GM11168 (cell line): ENCODE measurements around the gene GCHFR.

Experiments used
- in situ Hi-C: fragments of 300-500 bp; cut with MboI; formaldehyde crosslinking; loops from one replicate; pipeline ENCODE4 v1.12.0; 2022; ENCODE audit warnings: low sequenced_read_pairs; ENCODE audit not compliant: unreplicated experiment

GCHFR gene

GRCh38 chr15:40773496-40773895 lies 9.6 kb downstream of the GCHFR start:
- in situ Hi-C loops, result loop anchor here (25.0 kb wide), 1 partner anchor 436 kb away; the partner anchor contains the start of gene CCDC9B

- in situ Hi-C loops, result loop anchor here (25.0 kb wide), 1 partner anchor 437 kb away; the partner anchor contains the start of gene CCDC9B
Observed at GRCh38 chr15:40773902-40774301, 10.0 kb downstream of the GCHFR start.

GRCh38 chr15:40775007-40775406 lies 11.1 kb downstream of the GCHFR start:
- in situ Hi-C loops, result no loop called here

- in situ Hi-C loops, result no loop called here
Observed at GRCh38 chr15:40775740-40776536, 12.1 kb downstream of the GCHFR start.

- in situ Hi-C loops, result no loop called here
Observed at GRCh38 chr15:40776537-40777141, 12.8 kb downstream of the GCHFR start.

GRCh38 chr15:40782609-40783227 lies 18.9 kb downstream of the GCHFR start:
- in situ Hi-C loops, result no loop called here

- in situ Hi-C loops, result loop anchor here (5.0 kb wide), 1 partner anchor 83 kb away; no protein-coding TSS in a partner anchor
Observed at GRCh38 chr15:40785164-40785563, 21.3 kb downstream of the GCHFR start.

GRCh38 chr15:40785814-40786213 lies 21.9 kb downstream of the GCHFR start:
- in situ Hi-C loops, result loop anchor here (5.0 kb wide), 1 partner anchor 84 kb away; no protein-coding TSS in a partner anchor

GRCh38 chr15:40787344-40787841 lies 23.5 kb downstream of the GCHFR start:
- in situ Hi-C loops, result loop anchor here (5.0 kb wide), 1 partner anchor 85 kb away; no protein-coding TSS in a partner anchor

- in situ Hi-C loops, result loop anchor here (5.0 kb wide), 1 partner anchor 86 kb away; no protein-coding TSS in a partner anchor
Observed at GRCh38 chr15:40787991-40788390, 24.1 kb downstream of the GCHFR start.

GRCh38 chr15:40789119-40789518 lies 25.3 kb downstream of the GCHFR start:
- in situ Hi-C loops, result loop anchor here (5.0 kb wide), 1 partner anchor 87 kb away; no protein-coding TSS in a partner anchor

GRCh38 chr15:40789999-40790398 lies 26.1 kb downstream of the GCHFR start:
- in situ Hi-C loops, result loop anchor here (5.0 kb wide), 1 partner anchor 88 kb away; no protein-coding TSS in a partner anchor

- in situ Hi-C loops, result no loop called here
Observed at GRCh38 chr15:40790718-40791117, 26.9 kb downstream of the GCHFR start.

- in situ Hi-C loops, result no loop called here
Observed at GRCh38 chr15:40792394-40792793, 28.5 kb downstream of the GCHFR start.

- in situ Hi-C loops, result no loop called here
Observed at GRCh38 chr15:40793216-40793989, 29.5 kb downstream of the GCHFR start.

- in situ Hi-C loops, result no loop called here
Observed at GRCh38 chr15:40796041-40796440, 32.2 kb downstream of the GCHFR start.

GRCh38 chr15:40796512-40796911 lies 32.6 kb downstream of the GCHFR start:
- in situ Hi-C loops, result no loop called here

GRCh38 chr15:40799523-40799922 lies 35.7 kb downstream of the GCHFR start:
- in situ Hi-C loops, result no loop called here

- in situ Hi-C loops, result no loop called here
Observed at GRCh38 chr15:40803076-40803475, 39.2 kb downstream of the GCHFR start.

GRCh38 chr15:40803688-40804087 lies 39.8 kb downstream of the GCHFR start:
- in situ Hi-C loops, result no loop called here
